ENCODE results near the gene TRIM37. TPM values are rescaled to one million over a fixed set of nuclear protein-coding genes. Genes with fewer than 3 reads are reported as not detected.

TRIM37 gene
- polyA plus RNA-seq, 1 of the 3 experiments (the other 2 are of a cell fraction) = 20.5 TPM

- Histone ChIP-seq H3K9ac (no peak overlapping the region), H3K9me2 (no peaks in the 10 kb centered on the region), H3K9me3 (no peaks in the 10 kb centered on the region), H2AFZ (ENCODE audit: low read depth) (no peak overlapping the region), H3K36me3 (replicated peaks in 1 of 2; ENCODE audit: control insufficient read depth in 1 of 2, insufficient read depth in 2 of 2, low read length in 1 of 2) (peaks cover 18 to 30% of the 10 kb centered on the region in 2 experiments), H3K27me3 (ENCODE audit: insufficient read depth) (no peaks in the 10 kb centered on the region), H3K4me3 (ENCODE audit: low read depth in 2 of 2, low read length in 1 of 2) (no peak overlapping the region), H3F3A (replicated peaks; ENCODE audit: insufficient read depth) (peaks cover 26% of the 10 kb centered on the region), H4K20me1 (ENCODE audit: insufficient read depth) (no peaks in the 10 kb centered on the region), H3K79me2 (ENCODE audit: insufficient read depth) (no peaks in the 10 kb centered on the region), H3K4me2 (no peak overlapping the region), H3K27ac (ENCODE audit: low read depth in 2 of 2, low read length in 1 of 2) (no peak overlapping the region), H3K4me1 (ENCODE audit: control insufficient read depth in 1 of 2, insufficient read depth in 2 of 2, low read depth in 1 of 2, low read length in 1 of 2) (peaks cover 0 to 2% of the 10 kb centered on the region in 2 experiments; a peak in 1 of 4 replicates)
- 90% methylated on average over 2 of the region's 2 CpGs for WGBS (ENCODE audit: low lambda C conversion rate)
- CTCF ChIA-PET = interaction anchor here (0.6 to 4.7 kb wide), 8 partner anchors 21 to 489 kb away, joined by 3 to 50 read pairs (median 4); no protein-coding TSS in a partner anchor
- POLR2A ChIA-PET = interaction anchor here (1.4 kb wide), 1 partner anchor 291 kb away, joined by 4 read pairs; no protein-coding TSS in a partner anchor
- TF ChIP-seq TAF1 (IDR thresholded peaks at IDR 0.05; ENCODE audit: borderline replicate concordance, low read depth, low read length) = no peak
- TF ChIP-seq, protein P1, sequence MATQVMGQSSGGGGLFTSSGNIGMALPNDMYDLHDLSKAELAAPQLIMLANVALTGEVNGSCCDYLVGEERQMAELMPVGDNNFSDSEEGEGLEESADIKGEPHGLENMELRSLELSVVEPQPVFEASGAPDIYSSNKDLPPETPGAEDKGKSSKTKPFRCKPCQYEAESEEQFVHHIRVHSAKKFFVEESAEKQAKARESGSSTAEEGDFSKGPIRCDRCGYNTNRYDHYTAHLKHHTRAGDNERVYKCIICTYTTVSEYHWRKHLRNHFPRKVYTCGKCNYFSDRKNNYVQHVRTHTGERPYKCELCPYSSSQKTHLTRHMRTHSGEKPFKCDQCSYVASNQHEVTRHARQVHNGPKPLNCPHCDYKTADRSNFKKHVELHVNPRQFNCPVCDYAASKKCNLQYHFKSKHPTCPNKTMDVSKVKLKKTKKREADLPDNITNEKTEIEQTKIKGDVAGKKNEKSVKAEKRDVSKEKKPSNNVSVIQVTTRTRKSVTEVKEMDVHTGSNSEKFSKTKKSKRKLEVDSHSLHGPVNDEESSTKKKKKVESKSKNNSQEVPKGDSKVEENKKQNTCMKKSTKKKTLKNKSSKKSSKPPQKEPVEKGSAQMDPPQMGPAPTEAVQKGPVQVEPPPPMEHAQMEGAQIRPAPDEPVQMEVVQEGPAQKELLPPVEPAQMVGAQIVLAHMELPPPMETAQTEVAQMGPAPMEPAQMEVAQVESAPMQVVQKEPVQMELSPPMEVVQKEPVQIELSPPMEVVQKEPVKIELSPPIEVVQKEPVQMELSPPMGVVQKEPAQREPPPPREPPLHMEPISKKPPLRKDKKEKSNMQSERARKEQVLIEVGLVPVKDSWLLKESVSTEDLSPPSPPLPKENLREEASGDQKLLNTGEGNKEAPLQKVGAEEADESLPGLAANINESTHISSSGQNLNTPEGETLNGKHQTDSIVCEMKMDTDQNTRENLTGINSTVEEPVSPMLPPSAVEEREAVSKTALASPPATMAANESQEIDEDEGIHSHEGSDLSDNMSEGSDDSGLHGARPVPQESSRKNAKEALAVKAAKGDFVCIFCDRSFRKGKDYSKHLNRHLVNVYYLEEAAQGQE (IDR thresholded peaks at IDR 0.05; ENCODE audit: low read depth, low read length) = no peak
- no peak for TF ChIP-seq NRF1 (IDR thresholded peaks at IDR 0.05; ENCODE audit: low read depth, low read length)
- no peak for DNase-seq
Observed at GRCh38 chr17:59007995-59008394, 98.7 kb downstream of the TRIM37 start.

- Histone ChIP-seq H3F3A (replicated peaks; ENCODE audit: insufficient read depth) (peaks cover 29% of the 10 kb centered on the region), H3K36me3 (replicated peaks in 1 of 2; ENCODE audit: control insufficient read depth in 1 of 2, insufficient read depth in 2 of 2, low read length in 1 of 2) (peaks cover 15 to 35% of the 10 kb centered on the region in 2 experiments), H3K9me3 (no peaks in the 10 kb centered on the region), H3K9me2 (no peaks in the 10 kb centered on the region), H3K4me1 (ENCODE audit: control insufficient read depth in 1 of 2, insufficient read depth in 2 of 2, low read depth in 1 of 2, low read length in 1 of 2) (peaks cover 0 to 5% of the 10 kb centered on the region in 2 experiments; a peak in 2 of 4 replicates), H3K79me2 (ENCODE audit: insufficient read depth) (no peaks in the 10 kb centered on the region), H3K27me3 (ENCODE audit: insufficient read depth) (no peaks in the 10 kb centered on the region), H3K27ac (ENCODE audit: low read depth in 2 of 2, low read length in 1 of 2) (no peak overlapping the region), H3K9ac (no peak overlapping the region), H3K4me2 (no peak overlapping the region), H4K20me1 (ENCODE audit: insufficient read depth) (no peaks in the 10 kb centered on the region), H2AFZ (ENCODE audit: low read depth) (no peak overlapping the region), H3K4me3 (ENCODE audit: low read depth in 2 of 2, low read length in 1 of 2) (no peak overlapping the region; a peak in 1 of 4 replicates)
- CTCF ChIA-PET = interaction anchor here (0.5 to 14.0 kb wide), 62 partner anchors 9 to 700 kb away, joined by 3 to 204 read pairs (median 4); partner anchors contain the start of genes MTMR4, PPM1E, RAD51C and TEX14
- POLR2A ChIA-PET = interaction anchor here (0.6 to 2.4 kb wide), 4 partner anchors 248 to 486 kb away, joined by 3 to 14 read pairs (median 4); no protein-coding TSS in a partner anchor
- 28% methylated on average over 4 of the region's 4 CpGs for WGBS (ENCODE audit: low lambda C conversion rate)
- TF ChIP-seq CTCF (IDR thresholded peaks at IDR 0.05) = peak; percentile 100
- no peak for TF ChIP-seq EP300 (IDR thresholded peaks at IDR 0.05; ENCODE audit: borderline replicate concordance in 1 of 2, low read depth in 1 of 2, low read length in 1 of 2)
- peak; percentile 98 for TF ChIP-seq RAD21 (IDR thresholded peaks at IDR 0.05; ENCODE audit: low read length)
- TF ChIP-seq RCOR1 (IDR thresholded peaks at IDR 0.05; ENCODE audit: low read length) = peak; percentile 71
- no peak for TF ChIP-seq PBX3 (IDR thresholded peaks at IDR 0.05)
- no peak for TF ChIP-seq MAX (IDR thresholded peaks at IDR 0.05; ENCODE audit: low read depth)
- TF ChIP-seq FOXM1 (IDR thresholded peaks at IDR 0.05; ENCODE audit: low read depth) = no peak
- peak; percentile 19; the same call in 1 of the 2 replicates for TF ChIP-seq NRF1 (IDR thresholded peaks at IDR 0.05; ENCODE audit: low read depth, low read length)
- peak; percentile 96 for TF ChIP-seq SMC3 (IDR thresholded peaks at IDR 0.05; ENCODE audit: low read depth, low read length)
- peak; percentile 63 for DNase-seq
Observed at GRCh38 chr17:59004338-59005111, 102.2 kb downstream of the TRIM37 start.
